ENCODE results near the gene GPR17. TPM values are rescaled to one million over a fixed set of nuclear protein-coding genes. Genes with fewer than 3 reads are reported as not detected.

Gene GPR17
- total and polyA plus RNA-seq, 10 donors = 0.09 to 1.9 (median 0.24) TPM; not detected in 4

GRCh38 chr2:127619877-127620705 is 25.9 kb upstream of the GPR17 start:
- peaks cover 0 to 65% (median 18%) of the 10 kb centered on the region in 6 donors for H3K4me1 ChIP-seq
- no peaks in the 10 kb centered on the region for H3K27me3 ChIP-seq (replicated peaks in 1 of 7)
- intact Hi-C loops (cut with DNase I; ENCODE audit: low total_unique reads) = no loop called here
- TF ChIP-seq POLR2AphosphoS5 (IDR thresholded peaks at IDR 0.05) (peak; percentile 47 to 80 (median 49)), POLR2A (IDR thresholded peaks at IDR 0.05) (peak in 1 of 3 donors; percentile 29), CTCF (IDR thresholded peaks at IDR 0.05 in 8 of 11, conservative IDR thresholded peaks at IDR 0.05 in 3 of 11) (no peak)
- H3K9me3 ChIP-seq = no peaks in the 10 kb centered on the region
- H3K4me3 ChIP-seq = peak overlapping the region in 7 of 8 donors; percentile 11 to 58 (median 30)
- 67 to 85% (median 73%) methylated on average over 14 to 16 of the region's 16 CpGs for WGBS, 5 donors
- H3K27ac ChIP-seq = peak overlapping the region in 7 of 8 donors; percentile 36 to 85 (median 76)
- peak; percentile 73 for DNase-seq
- H3K36me3 ChIP-seq = peaks cover 0 to 35% (median 0%) of the 10 kb centered on the region in 6 donors

GRCh38 chr2:127620866-127621265 is 25.1 kb upstream of the GPR17 start:
- intact Hi-C loops (cut with DNase I; ENCODE audit: low total_unique reads) = no loop called here
- peaks cover 0 to 42% (median 0%) of the 10 kb centered on the region in 6 donors for H3K36me3 ChIP-seq
- H3K4me3 ChIP-seq = peak overlapping the region in 5 of 8 donors; percentile 22 to 58 (median 41)
- TF ChIP-seq POLR2AphosphoS5 (IDR thresholded peaks at IDR 0.05) (peak in 2 of 3 donors; percentile 58 to 60), POLR2A (IDR thresholded peaks at IDR 0.05) (no peak), CTCF (IDR thresholded peaks at IDR 0.05 in 8 of 11, conservative IDR thresholded peaks at IDR 0.05 in 3 of 11) (peak in 2 of 11 experiments; percentile 9 to 21)
- peaks cover 0 to 68% (median 24%) of the 10 kb centered on the region in 6 donors for H3K4me1 ChIP-seq
- peak overlapping the region in 7 of 8 donors; percentile 36 to 85 (median 76) for H3K27ac ChIP-seq
- WGBS, 5 donors = 34 to 50% (median 44%) methylated on average over 3 of the region's 3 CpGs
- peak; percentile 81 for DNase-seq
- no peaks in the 10 kb centered on the region for H3K27me3 ChIP-seq (replicated peaks in 1 of 7)
- H3K9me3 ChIP-seq = no peaks in the 10 kb centered on the region

GRCh38 chr2:127621981-127622431 is 23.9 kb upstream of the GPR17 start:
- intact Hi-C loops (cut with DNase I; ENCODE audit: low total_unique reads) = no loop called here
- H3K4me1 ChIP-seq = peaks cover 0 to 72% (median 25%) of the 10 kb centered on the region in 6 donors
- whole genome bisulfite sequencing, 5 donors = 94 to 97% (median 96%) methylated on average over 13 to 15 of the region's 15 CpGs
- peaks cover 0 to 46% (median 0%) of the 10 kb centered on the region in 6 donors for H3K36me3 ChIP-seq
- DNase-seq = peak; percentile 73
- no peaks in the 10 kb centered on the region for H3K9me3 ChIP-seq
- H3K27ac ChIP-seq = peak overlapping the region in 2 of 8 donors; percentile 82 to 84
- H3K27me3 ChIP-seq (replicated peaks in 1 of 7) = no peaks in the 10 kb centered on the region
- TF ChIP-seq CTCF (IDR thresholded peaks at IDR 0.05 in 8 of 11, conservative IDR thresholded peaks at IDR 0.05 in 3 of 11) (no peak), POLR2A (IDR thresholded peaks at IDR 0.05) (no peak), POLR2AphosphoS5 (IDR thresholded peaks at IDR 0.05) (no peak)
- H3K4me3 ChIP-seq = no peak overlapping the region

Data from spleen (tissue), 11 donors.